GM19324 (cell line): ENCODE data around the gene TMEM176B.

Source experiments
- ATAC-seq: cut with Tn5 transposase; IDR thresholded peaks from one replicate; pipeline ENCODE4 v1.9.1; 2021; ENCODE audit warnings: mild to moderate bottlenecking, moderate library complexity; ENCODE audit not compliant: unreplicated experiment, low FRiP score

The TMEM176B gene

DNA sequence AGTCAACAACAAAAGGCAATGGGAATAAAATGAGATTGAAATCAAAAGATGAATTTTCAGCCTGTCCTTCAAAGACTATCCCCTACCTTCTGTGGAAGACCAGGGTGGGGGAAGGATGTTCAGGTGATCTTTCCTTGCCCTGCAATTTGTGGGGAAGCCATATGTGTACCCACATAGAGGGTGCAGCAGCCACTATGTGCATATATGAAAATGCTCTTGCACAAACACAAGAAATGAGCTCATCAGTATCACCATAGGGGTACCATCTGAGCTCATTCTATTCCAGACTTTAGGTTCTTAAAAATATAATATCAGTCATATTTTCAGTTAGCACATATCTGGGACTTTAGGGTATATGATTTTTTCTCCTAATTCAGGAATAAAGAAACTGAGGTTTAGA is 45.2 kb downstream of the TMEM176B start:
- ATAC-seq = no peak

DNA sequence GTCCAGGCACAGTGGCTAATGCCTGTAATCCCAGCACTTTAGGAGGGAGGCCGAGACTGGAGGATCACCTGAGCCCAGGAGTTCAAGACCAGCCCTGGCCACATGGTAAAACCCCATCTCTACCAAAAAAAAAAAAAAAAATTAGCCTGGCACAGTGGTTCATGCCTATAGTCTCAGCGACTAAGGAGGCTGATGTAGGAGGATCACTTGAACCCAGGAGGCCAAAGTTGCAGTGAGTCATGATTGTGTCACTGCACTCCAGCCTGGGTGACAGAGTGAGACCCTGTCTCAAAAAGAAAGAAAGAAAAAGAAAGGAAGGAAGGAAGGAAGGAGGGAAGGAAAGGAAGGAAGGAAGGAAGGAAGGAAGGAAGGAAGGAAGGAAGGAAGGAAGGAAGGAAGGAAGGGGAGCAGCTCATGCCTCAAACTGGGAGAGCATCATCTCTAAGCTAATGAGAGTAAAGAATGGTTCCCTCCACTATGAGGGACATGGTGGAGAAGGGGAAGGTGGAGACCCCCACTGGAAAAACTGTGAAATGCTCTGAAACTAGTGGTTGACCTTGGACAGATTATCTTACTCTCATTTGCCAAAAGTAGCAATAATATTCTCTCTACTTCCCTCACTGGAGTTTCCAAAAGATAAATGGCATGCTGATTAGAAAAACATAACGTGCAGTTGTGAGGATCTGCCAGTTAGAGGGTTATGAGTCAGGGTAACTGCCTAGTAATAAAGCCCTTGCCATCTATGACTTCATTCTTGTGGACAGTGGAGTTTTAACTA is 46.1 kb downstream of the TMEM176B start:
- no peak for ATAC-seq

DNA sequence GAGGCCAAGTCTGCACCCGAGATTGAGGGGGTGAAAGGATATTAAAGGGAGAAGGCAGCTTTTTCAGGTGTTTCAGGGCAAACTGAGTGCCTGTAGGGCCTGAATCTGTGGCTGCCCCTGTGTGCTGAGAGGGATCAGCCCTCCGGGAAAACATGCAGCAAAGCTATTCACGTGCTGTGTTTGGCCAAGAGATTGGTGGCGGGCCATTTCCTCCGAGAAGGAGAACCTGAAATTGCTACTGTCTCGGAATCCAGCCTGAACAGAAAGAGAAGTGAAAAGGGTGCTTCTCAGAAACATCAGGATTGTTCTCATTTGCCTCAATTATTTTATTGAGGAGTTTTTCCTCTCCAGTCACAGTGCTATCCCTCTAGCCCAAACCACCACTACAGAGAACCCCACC is 46.9 kb downstream of the TMEM176B start:
- no peak for ATAC-seq

DNA sequence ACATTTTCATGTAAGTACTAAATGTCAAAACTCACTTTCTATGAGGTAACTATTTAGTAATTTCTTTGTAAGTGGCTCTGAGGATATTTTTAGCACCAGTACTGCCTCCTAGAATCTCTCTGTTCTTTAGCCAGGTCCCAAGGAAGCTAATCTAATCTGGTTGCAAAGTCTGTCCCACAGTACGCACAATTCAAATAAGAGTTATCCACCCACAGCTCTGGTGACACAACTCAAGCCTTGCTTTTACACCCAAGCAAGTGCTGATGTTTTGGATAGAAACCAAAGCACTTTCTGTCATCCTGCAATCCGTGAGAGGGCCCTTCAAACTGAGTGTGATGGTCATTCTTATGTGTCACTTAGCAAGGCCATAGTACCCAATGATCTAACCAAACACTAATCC is 48.5 kb downstream of the TMEM176B start:
- ATAC-seq = no peak

DNA sequence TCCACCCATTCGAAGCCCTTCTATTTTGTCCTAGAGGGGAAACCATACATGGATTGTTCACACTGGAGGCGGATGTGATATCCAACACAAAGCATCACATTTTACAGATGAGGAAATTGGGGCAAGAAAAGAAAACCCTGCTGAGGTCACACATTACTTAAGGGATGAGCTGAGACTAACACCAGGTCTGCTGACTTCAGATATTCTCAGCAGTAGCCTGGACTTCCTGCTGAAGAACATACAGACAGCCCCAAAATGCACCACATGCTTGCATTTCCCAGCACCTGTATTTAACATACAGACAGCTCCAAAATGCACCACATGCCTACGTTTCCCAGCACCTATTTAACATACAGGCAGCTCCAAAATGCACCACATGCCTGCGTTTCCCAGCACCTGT is 51.8 kb downstream of the TMEM176B start:
- no peak for ATAC-seq

DNA sequence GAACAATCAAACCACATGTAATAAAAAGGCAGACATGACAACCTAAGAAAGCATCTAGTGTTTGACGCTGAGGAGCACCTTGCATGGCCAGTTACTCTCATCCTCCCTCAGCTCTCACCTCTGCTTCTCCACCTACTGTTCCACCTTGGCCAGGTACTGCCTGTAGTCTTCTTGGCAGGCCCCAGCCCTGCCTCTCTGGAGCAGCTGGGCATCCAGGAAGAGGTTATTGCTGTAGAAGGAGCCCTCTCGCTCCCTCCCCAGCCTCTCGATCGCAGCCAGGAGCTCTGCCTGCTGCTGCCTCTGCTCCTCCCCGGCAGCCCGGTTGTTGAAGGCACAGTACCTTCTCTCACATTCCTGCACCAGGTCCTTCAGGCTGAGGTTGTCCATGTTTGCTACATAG is 53.2 kb downstream of the TMEM176B start:
- no peak for ATAC-seq

DNA sequence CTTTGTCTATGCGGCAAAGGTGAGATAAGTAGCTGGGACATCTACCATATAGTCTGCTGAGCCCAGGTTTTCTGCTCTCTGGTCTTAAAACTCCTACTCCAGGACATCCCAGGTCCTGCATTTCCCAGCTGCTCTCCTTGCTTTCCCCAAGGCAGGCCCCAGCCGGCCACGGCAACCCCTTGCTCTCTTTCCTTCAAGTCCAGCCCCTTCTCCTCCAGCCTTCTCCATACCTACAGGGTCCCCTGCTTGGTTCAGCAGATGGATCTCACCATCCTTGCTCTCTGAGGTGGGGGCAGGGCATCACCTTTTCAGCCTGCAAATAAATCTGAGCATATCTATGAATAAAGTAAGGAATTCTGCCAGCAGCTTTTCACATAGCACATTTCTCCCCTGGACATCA is 54.3 kb downstream of the TMEM176B start:
- ATAC-seq = no peak

DNA sequence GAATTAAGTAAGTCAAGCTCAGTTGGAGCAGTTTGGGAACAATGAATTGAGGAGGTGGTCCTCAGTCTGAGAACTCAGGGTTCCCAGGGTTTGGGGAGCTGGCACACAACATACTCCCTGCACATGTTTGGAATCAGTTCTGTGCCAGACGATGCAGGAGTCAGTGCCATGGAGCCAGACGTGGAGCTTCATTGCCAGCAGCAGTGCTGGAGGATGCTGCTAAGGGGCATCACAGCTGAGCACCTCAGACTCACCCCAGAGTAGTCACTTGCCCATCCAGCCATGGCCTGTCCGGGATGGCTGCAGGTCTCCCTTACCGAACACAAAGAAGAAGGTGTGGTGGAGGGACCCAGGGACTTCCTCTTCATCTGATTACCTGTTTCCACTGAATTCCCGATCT is 55.1 kb downstream of the TMEM176B start:
- no peak for ATAC-seq

DNA sequence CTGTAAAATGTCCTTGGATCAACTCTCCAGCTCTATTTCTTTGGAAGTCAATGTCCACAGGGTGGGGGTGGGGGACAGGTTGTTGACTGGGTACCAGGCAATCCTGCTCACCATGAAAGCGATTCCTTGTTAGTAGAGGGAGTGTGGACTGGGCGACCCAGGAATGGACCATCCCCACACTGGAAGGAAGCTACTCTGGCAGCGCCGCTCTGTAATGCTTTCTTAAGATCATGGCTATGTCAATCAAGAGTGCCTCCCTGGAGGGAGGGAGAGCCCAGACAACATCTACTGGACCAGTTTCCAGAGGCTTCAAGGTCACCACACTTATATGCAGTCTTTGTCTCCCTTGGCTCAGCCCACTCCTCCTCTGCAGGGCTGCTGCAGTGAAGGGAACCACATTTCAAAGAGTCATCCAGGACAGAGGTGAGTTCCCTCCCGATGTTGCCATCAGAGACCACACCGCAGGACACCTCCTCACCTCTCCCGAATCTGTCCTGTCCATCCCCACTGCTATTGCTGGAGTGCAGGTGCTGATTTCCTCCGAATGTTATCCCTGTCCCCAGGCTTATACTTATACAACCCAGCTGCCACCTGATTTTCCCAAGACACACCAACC is 56.0 kb downstream of the TMEM176B start:
- no peak for ATAC-seq

DNA sequence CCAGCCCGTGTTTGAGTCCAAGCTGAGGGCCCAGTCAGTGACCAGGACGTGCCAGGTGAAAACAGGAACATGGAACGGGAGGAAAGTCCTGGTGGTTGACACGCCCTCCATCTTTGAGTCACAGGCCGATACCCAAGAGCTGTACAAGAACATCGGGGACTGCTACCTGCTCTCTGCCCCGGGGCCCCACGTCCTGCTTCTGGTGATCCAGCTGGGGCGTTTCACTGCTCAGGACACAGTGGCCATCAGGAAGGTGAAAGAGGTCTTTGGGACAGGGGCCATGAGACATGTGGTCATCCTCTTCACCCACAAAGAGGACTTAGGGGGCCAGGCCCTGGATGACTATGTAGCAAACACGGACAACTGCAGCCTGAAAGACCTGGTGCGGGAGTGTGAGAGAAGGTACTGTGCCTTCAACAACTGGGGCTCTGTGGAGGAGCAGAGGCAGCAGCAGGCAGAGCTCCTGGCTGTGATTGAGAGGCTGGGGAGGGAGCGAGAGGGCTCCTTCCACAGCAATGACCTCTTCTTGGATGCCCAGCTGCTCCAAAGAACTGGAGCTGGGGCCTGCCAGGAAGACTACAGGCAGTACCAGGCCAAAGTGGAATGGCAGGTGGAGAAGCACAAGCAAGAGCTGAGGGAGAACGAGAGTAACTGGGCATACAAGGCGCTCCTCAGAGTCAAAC is 57.7 kb downstream of the TMEM176B start:
- no peak for ATAC-seq
